HG03097 (cell line): Measurements from ENCODE around the gene SH3RF3.

ENCODE experiments used
- ATAC-seq: cut with Tn5 transposase; IDR thresholded peaks from one replicate; pipeline ENCODE4 v1.9.1; 2021; ENCODE audit not compliant: unreplicated experiment, low FRiP score

Gene SH3RF3

DNA sequence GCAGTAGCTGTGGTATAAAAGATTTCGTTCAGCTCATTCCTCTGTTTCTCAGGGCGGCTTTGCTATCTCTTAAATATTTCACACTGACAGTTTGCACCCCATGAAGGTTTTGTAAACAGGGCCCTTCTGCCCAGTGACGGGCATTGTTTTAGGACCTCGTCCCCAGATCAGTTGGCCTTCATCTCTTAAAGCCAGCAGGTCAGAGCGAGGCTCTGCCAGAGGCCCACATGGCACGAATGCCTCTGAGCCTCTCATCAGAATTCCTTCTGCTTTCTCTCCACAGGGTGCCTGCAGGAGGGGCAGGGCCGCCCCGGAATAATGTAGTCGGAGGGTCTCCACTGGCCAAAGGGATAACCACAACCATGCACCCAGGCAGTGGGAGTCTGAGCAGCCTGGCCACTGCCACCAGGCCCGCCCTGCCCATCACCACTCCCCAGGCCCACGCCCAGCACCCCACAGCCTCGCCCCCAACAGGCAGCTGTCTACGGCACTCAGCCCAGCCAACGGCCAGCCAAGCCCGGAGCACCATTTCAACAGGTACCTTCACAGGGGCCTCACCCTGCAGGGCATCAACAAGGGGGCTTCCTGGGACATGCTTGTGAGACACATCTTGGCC, 307.7 kb downstream of the SH3RF3 start:
- no peak for ATAC-seq

DNA sequence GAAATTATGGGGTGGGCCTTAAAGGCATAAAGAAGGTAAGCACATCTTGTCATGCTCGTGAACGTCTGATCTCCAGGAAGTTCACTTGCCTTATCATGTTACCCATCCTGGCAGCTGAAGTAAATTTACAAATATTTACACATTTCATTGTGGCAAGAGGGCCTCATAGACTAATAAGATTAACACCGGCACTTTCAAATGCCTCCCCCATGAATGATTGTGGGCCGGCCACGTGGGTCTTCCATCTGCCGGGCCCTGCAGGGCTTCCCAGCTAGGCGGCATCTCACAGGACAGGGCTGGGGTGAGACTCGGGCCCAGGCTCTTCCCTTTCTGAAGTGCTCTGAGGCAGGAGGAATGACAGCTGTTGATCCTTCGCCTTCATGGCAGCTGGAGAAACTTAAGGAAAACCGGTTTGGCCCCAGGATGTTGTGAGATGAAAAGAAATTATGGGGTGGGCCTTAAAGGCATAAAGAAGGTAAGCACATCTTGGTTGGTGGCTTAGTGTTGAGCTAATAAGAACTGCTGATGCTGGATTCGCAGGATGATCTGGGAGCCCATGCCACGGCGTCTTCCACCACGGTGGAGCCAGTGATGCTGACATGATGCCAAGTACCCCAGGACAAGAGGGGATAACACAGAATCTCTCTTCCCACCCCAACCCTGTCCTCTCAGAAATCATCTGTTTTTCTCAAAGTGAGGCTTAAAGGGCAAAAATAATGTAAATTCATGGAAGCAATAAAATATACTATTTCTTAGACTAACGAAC, 308.5 kb downstream of the SH3RF3 start:
- no peak for ATAC-seq

DNA sequence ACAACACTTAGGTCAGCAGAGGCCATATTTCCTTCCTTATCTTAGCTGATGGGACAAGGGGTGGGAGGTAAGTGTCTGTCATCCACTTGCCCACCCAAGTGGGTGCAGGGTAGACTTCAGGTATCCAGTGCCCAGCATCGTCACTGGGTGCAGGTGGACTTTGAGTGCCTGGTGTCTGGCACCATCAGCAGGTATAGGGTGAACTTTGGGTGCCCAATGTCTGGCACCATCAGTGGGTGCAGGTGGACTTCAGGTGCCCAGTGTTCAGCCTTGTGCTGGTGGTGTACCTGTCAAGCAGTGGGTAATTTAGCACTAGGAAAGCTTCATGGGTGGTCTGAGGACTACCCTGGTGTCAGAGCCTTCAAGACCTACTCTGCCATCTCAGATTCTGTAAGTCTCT, 309.1 kb downstream of the SH3RF3 start:
- ATAC-seq, result no peak

DNA sequence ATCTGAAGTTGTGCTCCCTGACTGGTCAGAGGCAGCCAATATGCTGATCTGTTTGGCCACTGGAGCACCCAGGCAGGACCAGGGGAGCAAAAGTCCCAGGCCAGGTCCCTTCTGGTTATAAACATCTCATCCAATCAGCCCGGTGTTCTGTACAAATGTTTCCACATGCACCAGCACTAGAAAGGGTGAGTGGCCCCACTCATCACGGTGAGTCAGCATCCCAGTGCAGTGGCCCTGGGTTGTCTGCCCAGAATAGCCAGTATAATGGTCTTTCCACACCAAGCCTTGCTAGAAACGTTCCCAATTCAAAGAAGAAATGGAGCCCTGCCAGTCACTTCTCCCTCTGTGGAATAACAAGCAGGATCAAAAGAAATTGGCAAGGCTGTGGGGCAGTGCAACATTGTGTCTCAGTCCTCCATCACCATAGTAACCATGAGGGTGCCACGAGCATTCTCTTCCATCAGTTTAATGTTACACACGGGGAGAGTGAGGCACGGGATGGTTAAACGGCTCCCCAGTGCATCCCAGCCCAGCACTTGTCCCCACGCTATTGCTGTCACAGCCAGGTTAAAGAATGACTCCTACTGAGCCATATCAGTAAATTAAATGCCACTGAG, 309.9 kb downstream of the SH3RF3 start:
- ATAC-seq, result no peak

DNA sequence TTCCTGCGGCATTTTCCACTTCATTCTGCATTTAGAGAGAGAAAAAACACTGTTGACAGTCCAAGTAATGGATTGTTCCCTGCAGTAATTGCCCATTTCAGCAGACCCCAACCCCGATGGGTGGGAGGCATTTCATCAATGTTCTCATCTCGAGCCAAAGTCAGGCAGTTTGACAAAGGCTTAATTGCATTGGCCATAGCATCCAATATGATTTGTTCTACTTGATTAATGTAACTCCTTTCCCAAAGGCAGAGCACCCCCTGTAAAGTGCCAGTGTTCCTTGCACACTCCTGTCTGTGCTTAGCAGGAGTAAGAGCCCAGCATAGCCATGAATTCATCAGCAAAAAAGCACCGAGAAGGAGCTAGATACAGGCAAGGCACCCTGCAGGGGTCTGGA, 310.4 kb downstream of the SH3RF3 start:
- ATAC-seq, result no peak

DNA sequence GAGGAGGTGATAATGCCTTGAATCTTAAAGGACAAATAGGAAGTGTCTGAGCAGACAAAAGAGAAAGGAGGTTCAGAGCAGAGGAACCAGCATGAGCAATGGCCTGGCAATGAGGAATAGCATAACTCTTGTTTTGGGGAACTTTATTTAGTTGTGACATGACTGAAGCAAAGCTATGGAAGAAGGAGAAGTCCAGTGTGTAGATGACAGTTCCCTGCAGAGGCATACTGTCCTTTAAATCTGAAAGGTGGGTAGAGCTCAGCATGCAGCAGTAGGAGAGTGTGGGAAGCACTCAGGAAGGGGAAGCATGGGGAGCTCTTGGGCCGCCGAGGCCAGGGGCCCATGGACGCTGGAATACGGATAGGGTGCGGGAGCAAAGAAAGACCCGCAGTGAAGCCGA, 311.0 kb downstream of the SH3RF3 start:
- ATAC-seq, result no peak

DNA sequence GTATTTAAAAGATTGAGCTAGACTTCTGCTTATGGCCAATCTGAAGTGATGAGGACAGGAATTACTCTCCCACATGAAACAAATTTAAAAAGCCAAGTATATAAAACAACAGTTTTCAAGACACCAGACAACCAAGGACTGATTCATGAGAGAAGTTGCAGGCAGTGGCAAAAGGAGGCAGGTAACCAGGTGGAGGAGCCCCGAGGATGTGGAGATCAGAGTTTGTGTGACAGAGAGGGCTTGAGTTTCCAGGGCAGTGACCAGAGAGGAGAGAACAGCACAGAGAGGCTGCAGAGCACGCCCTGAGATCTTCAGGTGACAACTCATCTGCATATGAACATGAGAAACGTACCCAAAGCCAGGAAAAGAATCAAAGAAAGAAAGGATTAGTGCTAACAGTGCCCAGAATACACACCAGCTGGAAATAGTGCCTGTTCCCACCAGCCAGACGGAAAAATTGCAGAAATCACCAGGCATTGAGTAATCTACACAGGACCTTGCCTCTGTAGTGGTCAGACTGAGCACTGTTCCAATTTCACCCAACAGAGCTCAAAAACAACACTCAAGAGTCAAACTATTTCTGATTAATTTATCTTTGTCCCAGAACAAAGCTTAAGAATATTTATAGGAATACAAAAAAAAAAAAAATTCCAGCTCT, 311.6 kb downstream of the SH3RF3 start:
- no peak for ATAC-seq

DNA sequence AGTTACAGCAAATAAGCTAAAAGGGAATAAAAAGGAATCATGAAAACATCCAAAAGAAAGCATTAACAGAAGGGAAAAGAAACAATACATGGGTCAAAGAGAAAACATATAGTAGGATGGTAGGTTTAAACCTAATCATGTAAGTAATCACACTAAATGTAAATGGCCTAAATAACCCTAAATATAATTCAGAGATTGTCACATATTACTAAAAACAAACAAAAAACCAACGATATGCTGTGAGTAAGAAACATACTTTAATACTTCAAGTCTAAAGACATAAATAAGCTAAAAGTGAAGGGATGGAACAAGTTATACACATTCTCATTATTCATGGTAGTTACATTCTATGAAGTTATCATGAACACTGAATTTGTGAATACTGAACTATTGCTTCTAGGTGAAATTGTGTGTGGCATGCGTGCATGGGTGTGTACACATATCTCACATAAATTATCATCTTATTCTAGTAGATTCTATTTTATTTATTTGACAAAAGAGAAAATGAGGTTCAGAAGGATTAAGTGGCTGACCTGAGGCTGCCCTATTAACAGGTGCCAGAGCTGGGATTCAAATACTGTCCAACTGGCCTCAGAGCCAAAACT, 313.8 kb downstream of the SH3RF3 start:
- ATAC-seq, result no peak

DNA sequence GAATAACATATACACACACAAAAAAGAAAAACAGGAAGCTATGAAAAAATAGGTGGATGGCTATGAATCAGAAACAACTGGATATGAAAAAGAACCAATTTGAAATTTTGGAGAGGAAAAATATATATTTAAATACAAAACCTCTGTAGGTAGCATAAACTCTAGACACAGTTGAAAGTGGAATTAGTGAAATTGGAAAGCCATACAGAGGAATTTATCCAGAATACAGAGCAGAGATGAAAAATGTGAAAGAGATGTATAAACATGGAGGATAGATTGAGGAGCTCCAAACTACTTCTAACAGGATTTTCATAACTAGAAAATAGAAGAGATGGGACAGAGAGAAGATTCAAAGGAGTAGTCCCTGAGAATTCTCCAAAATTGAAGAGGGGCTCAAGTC, 315.9 kb downstream of the SH3RF3 start:
- no peak for ATAC-seq

DNA sequence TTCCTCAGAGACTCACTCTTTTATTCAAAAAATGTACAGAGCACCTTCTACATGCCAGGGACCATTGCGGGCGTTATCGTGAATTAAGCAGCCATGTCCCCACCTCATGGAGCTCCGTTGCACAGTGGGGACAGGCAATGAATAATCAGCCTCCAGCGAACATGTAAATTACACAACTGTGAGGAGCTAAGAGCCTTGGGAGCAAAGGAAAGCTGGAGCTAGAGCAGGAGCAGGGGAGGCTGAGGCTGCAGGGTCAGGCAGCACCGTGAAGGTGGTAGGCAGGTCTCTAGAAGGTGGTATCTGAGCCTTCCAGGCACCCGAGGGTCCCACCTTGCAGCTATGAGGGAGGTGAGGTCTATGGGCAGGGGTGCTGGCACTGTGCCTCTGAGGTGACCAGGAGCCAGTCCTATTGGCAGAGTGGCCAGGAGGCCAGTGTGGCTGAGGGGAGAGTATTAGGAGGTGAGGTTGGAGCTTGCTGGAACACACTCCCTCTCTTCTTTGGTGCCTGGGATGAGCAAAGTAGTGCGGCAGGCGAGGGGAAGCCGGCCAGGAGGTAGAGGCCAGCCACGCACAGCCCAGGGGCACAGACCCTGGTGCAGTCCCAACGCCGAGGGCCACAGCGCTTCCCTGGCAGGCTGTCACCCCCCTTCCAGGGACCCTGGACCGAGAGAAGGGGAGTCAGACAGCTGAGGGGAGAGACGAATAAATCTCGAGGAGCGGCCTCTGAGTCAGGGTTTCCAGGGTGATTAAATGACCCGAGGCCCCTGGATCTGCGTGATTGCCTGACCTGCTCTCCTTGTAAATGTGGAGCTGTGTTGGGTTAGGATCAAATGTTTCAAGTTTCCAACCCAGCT, 317.5 kb downstream of the SH3RF3 start:
- ATAC-seq, result no peak

DNA sequence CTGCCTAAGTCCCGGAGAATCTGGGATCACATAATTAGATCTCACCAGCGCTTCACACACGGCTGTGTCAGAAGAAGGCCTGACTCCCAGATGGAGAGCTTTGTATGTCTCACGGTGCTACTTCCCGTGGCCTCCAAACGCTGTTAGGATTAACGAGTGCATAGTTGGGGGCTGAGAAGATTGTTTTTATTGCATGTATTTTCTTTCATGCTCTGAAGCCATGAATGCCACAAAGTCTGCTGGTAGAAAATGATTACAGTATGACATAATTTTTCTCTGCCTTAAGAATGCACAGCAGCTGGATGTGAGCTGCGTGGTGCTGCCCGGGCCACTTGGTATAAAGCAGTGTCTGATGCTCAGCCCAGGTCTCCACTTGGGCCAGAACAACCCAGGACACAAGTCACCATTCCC, 318.3 kb downstream of the SH3RF3 start:
- no peak for ATAC-seq

DNA sequence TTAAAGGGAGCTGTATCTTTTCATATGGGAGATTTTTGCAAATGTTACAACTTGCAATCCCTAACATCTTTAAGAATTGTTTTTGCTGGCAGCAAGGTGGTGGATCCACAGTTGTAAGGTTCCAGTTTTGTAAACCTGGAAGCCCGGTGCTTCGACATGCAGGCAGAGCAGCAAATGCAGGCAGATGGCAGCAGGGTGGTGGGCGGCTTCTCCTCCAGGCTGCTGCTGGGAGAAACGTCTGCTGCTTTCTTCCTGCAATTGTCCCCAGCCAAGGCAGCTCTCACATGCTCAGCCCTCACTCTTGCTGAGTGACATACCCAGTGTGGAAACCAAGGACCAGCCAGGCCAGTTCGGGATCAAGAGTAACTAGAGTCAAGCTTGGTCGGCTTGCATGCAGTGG, 318.8 kb downstream of the SH3RF3 start:
- no peak for ATAC-seq

DNA sequence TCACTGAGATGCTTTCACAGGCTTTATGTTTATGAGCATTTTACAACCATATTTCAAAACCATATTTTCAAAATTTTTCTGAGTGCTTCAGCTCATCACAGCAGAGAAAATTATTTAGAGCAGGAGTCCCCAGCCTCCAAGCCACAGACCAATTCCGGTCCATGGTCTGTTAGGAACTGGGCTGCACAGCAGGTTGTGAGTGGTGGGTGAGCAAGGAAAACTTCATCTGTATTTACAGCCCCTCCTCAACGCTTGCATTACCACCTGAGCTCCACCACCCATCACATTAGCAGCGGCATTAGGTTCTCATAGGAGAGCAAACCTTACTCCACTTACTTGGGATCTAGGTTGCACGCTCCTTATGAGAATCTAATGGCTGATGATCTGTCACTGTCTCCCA, 319.2 kb downstream of the SH3RF3 start:
- ATAC-seq, result no peak

DNA sequence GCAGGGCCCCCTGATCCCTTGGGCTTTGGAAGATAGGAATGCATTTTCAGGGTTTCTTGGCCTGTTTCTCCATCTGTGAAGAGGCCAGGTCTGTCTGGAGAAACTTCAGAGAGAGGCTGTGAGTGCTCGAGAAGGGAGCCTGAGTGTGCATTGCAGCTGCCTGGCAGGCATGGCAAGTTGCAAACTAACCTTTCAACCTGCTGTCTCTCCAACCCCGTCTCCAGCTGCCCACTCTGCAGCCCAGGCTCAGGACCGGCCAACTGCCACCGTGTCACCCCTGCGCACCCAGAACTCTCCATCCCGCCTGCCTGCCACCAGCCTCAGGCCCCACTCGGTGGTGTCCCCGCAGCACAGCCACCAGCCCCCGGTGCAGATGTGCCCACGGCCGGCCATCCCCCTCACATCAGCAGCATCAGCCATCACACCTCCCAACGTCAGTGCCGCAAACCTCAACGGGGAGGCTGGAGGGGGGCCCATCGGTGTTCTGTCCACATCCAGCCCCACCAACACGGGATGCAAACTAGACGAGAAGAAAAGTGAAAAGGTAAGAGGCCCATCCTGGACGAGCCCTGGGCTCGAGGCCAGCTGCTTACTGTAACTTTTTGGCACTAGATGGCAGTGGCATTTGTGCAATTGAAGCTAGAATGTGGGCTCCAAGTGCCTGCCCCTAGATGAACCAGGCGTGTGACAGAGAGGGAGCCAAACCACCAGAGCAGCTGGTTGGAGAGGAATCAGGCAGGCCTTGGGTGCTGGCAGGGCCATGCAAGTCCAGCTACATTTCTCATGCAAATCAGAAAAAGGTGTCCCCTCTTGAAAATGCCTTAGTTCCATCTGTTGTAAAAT, 320.2 kb downstream of the SH3RF3 start:
- ATAC-seq, result no peak

DNA sequence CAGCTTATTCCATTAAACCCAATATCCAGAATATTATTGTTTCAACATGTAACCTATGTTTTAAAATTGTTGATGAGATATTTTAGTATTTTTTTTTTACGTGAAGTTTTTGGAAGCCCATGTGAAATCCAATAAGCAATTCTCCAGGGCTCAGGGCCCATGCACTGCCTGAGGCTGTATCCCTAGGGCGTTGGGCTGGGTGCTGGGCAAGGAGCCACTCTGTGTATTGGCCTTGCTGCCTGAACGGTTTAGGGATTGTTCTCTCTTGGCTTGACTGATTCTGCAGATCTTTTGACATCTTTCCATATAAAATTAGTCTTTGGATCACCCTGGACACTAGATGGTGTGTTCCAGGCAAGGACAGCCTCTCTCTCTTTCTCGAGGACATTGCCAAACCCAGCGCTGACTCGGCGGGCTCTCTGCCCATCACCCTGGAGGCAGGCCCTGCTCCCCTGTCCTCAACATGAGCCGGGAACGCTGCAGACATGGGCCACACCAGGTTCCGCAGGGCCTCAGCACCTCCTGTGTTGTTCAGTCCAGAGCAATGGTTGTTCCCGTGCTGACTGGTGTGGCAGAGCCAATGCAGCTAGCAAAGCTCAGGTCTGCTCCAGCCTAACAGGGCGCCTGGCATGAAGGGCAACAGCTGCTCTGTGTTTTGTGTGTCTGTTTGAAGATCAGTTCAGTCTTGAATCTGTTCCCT, 321.7 kb downstream of the SH3RF3 start:
- ATAC-seq, result no peak

DNA sequence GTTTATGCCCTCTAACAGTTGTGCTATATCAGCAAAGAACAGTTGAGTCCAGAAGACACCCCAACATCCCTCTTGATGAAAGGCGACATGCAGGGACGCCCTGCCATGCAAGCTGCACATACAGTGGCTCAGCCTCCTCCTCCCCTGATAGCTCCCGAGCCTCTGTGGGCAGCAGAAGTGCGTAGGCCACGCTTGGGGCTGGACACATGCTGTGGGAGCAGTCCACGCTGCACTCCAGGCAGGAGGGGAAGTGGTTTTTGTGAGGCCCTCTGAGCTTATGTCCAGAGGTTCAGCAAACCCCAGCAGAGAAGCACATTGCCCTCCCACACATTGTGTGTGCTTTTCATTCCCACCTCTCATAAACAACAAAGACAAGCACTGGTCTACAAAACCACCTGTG, 322.7 kb downstream of the SH3RF3 start:
- ATAC-seq, result no peak

DNA sequence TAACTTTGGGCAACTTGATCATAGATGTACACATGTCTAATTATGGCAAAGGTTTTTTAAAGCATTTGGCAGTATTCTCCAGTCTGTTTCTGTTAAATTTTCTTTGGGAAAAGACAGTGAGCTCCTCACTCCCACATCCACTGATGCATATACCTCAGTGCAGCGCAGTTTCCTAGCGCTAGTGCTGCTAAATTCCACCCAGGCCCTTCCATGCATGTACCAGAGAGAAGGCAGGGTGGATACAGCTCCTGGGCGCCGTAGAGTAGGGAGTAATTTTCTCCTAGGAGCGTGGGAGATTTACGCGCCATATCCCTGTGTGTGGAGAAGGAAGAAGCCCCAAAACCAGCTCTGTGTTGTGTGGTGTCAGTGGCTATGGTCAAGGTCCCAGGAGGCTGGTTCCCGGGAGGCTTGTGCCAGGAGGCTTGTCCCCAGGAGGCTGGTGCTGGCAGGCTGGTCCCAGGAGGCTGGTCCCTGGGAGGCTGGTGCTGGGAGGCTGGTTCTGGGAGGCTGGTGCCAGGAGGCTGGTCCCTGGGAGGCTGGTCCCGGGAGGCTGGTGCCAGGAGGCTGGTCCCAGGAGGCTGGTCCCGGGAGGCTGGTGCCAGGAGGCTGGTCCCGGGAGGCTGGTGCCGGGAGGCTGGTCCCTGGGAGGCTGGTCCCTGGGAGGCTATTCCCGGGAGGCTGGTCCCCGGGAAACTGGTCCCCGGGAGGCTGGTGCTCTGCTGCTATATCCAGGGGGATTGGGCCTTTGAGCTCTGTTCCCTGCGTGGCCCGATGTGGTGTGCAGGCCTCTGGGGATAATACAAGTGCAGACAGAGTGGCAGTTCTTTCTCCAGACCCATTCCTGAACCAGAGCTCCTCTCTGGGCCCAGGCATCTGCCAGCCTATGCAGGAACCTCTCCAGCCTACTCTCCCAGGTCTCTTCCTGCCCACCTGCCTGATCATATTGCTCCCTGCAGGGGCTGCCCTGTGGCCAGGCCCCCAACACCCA, 323.6 kb downstream of the SH3RF3 start:
- ATAC-seq, result no peak
